GM23338 (cell line): ENCODE results near the gene LRIG3.

ENCODE experiments used
- CTCF ChIP-seq, 2 experiments: fragments of 200-600 bp in 1 of 2; sonication (generic) in 1 of 2; conservative IDR thresholded peaks; 2 replicates each; pipeline versions ENCODE4 v1.5.1 to v1.6.1; 2016 to 2017; ENCODE audit warnings: antibody characterized with exemption in 2 of 2, low read depth in 2 of 2, mild to moderate bottlenecking in 2 of 2, moderate library complexity in 1 of 2
- ETS1 ChIP-seq: IDR thresholded peaks from 2 replicates; pipeline ENCODE4 v1.6.1; 2016; ENCODE audit warnings: antibody characterized with exemption
- EZH2 ChIP-seq: fragments of 200-600 bp; sonication (generic); IDR thresholded peaks from one replicate; pipeline ENCODE4 v1.8.0; 2017; ENCODE audit warnings: antibody characterized with exemption, mild to moderate bottlenecking, low read depth; ENCODE audit not compliant: unreplicated experiment
- EZH2phosphoT487 ChIP-seq: fragments of 200-600 bp; sonication (generic); IDR thresholded peaks from one replicate; pipeline ENCODE4 v1.8.1; 2018; ENCODE audit warnings: antibody characterized with exemption; ENCODE audit not compliant: unreplicated experiment
- JUNB ChIP-seq: IDR thresholded peaks from one replicate; pipeline ENCODE4 v1.6.1; 2016; ENCODE audit warnings: antibody characterized with exemption; ENCODE audit not compliant: unreplicated experiment
- POLR2AphosphoS5 ChIP-seq: IDR thresholded peaks from 2 replicates; pipeline ENCODE4 v1.6.1; 2016; ENCODE audit warnings: antibody characterized with exemption, low read depth
- REST ChIP-seq: IDR thresholded peaks from one replicate; pipeline ENCODE4 v1.6.1; 2018; ENCODE audit warnings: antibody characterized with exemption; ENCODE audit not compliant: unreplicated experiment
- ZNF331 ChIP-seq: fragments of 250-450 bp; sonication (Bioruptor Pico); IDR thresholded peaks from 2 replicates; pipeline ENCODE4 v1.5.0; 2020; ENCODE audit warnings: low read depth, mild to moderate bottlenecking, moderate library complexity

GRCh38 chr12:58969237-58969636, 48.9 kb upstream of the LRIG3 start:
- TF ChIP-seq ZNF331 (CRISPR knock-in tag), result no peak
- no peak for TF ChIP-seq CTCF (conservative IDR thresholded peaks at IDR 0.05; ENCODE audit: low read depth in 2 of 2)
- no peak for TF ChIP-seq JUNB
- TF ChIP-seq REST, result no peak
- TF ChIP-seq POLR2AphosphoS5, result no peak
- TF ChIP-seq EZH2, result no peak
- TF ChIP-seq EZH2phosphoT487, result no peak
- TF ChIP-seq ETS1, result no peak
